Hematopoietic multipotent progenitor cell treated with erythropoietin and hydrocortisone succinate and interleukin-3 and kit ligand, for 6 days (in vitro differentiated cells): Measurements from ENCODE around the gene TMEM141.
"Not testable (repeated sequence)": the region's sequence is repeated elsewhere in the genome, so short reads cannot be mapped to it uniquely, and the experiment has no call there.

Source experiments
- DNase-seq: peaks from one replicate; pipeline ENCODE4 v3.0.0-alpha.2; 2015

TMEM141 gene

GRCh38 chr9:136835932-136836904 is 45.1 kb downstream of the TMEM141 start:
- DNase-seq: no peak

GRCh38 chr9:136837146-136837855 is 46.2 kb downstream of the TMEM141 start:
- DNase-seq: no peak

- not testable (repeated sequence) for DNase-seq
These were observed 46.7 kb downstream of the TMEM141 start for GRCh38 chr9:136837856-136838277.

GRCh38 chr9:136838314-136839228 is 47.4 kb downstream of the TMEM141 start:
- DNase-seq: no peak

- DNase-seq: no peak
These were observed 48.3 kb downstream of the TMEM141 start for GRCh38 chr9:136839229-136840139.

GRCh38 chr9:136840140-136840876 is 49.2 kb downstream of the TMEM141 start:
- DNase-seq: peak; percentile 26

GRCh38 chr9:136840877-136841645 is 49.9 kb downstream of the TMEM141 start:
- peak; percentile 54 for DNase-seq

- DNase-seq: not testable (repeated sequence)
These were observed 50.7 kb downstream of the TMEM141 start for GRCh38 chr9:136841646-136842379.

GRCh38 chr9:136842380-136842948 is 51.3 kb downstream of the TMEM141 start, which contains the start of gene AJM1:
TSS of gene AJM1 (plus strand) at chr9:136842478. CDS start at chr9:136844415, 1,937 bp downstream.
- peak; percentile 91 for DNase-seq
